Hepatic stellate cell (primary cell): ENCODE measurements around the gene DLGAP3.
"Not testable (repeated sequence)": the region's sequence is repeated elsewhere in the genome, so short reads cannot be mapped to it uniquely, and the experiment has no call there.

Experiments
- DNase-seq: peaks from one replicate; pipeline ENCODE4 v3.0.0; 2011; ENCODE audit warnings: low spot score

The DLGAP3 gene

DNA sequence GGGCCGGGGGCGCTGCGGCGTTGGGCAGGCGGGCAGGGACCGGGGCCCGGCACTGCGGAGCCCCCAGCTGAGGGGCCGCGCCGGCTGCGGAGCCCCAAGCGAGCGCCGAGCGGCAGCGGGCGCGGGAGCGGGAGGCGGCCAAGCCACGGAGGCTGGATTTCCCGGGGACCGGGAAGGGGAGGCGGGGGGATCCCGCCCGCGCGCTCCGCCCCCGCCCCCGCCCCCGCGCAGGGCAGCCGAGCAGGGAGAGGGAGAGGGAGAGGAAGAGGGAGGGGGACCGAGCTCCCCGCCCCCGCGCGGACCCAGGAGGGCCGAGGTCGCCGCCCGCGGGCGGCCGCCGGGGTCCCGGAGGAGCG lies at the start of gene DLGAP3:
Gene DLGAP3, minus strand, starts transcription at position 154 of the 356 bp plus-strand sequence. CDS start 24,267 bp downstream, outside the sequence.
- DNase-seq: no peak

DNA sequence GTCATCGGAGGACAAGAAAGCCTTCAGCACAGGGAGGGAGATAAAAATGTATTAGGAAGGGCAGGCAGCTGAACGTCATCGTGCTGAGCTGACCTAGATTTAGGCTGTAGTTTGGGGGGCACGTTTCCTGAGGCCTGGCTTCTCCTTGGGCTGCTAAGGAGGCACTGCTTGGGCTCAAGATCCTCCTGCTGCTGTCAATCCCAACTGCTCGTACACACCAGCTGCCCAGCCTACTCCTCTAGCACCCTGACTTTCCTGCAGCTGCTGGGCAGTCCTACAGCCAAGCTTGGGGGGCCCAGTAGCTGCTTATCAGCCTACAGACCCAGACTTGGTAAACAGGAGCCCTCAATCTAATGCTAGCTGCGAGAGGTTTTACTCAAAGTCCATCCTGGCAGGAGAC lies 49.5 kb upstream of the DLGAP3 start:
- DNase-seq: no peak

DNA sequence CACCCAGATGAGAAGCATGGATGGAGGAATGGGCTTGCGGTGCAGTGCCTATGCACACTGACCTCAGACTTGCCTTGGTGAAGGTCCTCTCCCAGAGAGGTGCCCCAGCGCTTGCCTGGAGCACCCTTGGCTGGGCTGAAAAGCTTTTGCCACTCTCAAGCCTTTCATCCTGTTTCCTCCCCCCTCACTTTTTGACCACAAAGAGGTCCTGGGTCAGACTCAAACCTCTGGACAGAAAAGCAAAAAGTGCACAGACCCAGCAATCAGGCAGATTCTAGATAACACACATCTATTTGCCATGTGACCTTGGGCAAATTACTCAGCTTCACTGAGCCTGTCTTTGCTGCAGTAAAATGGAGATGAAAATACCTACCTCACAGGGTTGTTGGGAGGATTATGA lies 48.4 kb upstream of the DLGAP3 start:
- DNase-seq: no peak

- DNase-seq: no peak
Measured at GRCh38 chr1:34977210-34977471, 47.7 kb upstream of the DLGAP3 start.

DNA sequence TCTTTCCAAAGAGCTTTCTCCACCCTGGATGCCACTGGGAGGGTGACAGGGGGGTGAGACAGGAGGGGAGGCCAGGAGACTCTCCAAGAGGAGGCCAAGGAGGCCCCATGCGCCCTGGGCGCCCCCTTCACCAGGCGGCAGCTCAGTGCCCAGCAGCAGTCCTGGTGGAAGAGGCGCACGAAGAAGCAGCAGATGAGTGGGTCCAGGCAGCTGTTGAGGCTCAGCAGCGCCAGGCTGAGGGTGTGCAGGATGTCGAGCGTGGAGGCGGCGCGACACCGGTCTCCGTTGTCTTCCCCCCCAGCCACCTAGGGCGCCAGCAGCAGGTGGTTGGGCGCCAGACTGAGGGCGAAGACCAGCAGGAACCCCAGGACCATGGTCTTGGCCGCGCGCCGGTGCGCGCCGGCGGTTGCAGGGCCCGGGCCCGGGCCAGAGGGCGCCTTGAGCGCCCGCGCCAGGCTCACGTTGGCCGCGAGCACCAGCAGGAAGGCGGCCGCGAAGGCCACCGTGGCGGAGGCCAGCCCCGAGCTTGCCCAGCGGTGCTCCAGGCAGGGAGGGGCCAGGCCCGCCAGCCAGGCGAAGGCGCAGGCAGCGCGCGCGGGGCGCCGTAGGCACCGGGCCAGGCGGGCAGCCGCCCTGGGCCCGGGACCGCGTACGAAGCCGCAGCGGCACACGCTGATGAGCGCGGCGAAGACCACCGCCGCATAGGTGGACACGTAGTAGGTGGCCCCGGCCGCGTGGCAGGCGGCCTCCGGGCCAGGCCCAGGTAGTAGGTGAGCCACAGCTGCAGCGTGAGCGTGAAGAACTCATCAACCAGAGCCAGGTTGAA lies 47.1 kb upstream of the DLGAP3 start:
- DNase-seq: no peak

DNA sequence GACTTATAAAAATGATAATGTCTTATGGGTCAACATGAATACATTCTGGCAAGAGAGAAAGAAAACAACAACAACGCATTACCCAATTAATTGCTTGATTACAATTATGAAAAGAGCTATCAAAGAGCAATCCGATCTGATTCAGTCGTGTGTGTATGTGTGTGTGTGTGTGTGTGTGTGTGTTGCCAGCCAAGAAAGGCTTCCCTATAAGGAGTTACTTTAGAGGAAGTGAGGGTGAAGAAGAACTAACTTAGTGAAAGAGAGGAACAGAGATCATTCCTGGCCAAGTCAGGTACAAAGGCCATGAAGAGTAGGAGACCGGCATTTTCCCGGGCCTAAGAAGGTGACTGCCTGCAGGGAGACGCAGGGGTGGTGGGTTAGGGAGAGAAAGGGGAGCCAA lies 46.3 kb upstream of the DLGAP3 start:
- DNase-seq: no peak

DNA sequence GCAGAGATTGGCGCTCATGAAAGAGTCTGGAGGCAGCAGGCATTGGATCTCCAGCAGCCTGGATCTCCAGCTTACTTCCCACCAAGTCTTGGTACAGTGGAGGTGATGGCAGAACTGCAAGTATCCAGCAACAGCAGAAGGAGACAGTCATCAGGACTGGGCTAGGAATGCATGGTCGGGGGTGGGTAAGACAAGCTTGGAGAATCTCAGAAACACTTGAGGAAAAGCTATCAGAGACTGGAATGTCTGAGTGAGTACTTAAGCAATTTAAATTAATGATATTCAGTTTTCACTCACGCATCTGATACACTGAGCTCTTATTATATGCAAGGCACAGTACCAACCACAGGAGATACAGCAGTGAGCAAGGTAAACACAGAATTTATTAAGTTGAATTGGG lies 45.9 kb upstream of the DLGAP3 start:
- no peak for DNase-seq

DNA sequence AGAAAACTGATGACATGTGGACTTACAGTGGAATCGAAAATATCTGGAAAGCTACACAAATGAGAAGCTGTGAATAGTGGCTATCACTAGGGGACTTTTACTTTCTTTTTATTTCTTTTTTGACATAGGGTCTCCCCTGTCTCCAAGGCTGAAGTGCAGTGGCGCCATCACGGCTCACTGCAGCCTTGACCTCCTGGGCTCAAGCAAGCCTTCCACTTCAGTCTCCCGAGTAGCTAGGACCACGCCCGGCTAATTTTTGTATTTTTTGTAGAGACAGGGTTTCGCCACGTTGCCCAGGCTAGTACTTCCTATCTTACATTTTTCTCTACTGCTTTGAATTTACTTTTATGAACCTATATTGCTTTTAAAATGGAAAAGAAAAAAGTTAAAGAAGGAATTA lies 45.2 kb upstream of the DLGAP3 start:
- no peak for DNase-seq

DNA sequence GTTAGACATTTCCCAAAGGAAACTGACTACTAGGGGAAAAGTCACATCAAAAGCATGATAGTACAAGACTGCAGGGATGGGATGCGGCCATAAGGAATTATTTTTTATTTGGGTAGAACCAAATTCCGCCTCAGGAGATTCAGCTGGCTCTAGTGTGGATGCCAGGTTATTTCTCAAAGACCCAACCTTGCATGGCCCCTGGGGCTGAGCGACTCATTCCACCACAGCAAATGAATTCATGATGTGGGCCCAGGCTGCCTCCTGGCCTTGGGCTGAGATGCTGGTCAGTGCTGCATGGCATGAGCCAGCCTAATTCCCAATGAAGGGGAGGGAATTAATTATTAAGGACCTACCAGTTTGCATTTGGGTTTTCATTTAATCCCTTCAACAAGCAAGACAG lies 43.9 kb upstream of the DLGAP3 start:
- no peak for DNase-seq

DNA sequence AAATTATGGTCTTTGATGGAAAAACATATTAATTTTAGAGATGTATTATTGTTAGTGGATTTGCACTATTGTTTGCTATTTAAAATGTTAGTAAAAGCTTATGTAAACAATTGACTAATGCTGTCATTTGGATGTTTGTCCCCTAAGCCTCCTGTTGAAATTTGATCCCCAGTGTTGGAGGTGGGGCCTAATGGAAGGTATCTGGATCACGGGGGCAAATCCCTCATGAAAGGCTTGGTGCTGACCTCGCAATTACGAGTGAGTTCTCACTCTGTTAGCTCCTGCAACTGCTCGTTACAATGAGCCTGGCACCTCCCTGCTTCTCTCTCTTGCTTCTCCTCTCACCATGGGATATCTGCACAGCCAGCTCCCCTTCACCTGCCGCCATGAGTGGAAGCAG lies 41.4 kb upstream of the DLGAP3 start:
- no peak for DNase-seq

GRCh38 chr1:34970220-34970735 lies 40.8 kb upstream of the DLGAP3 start:
- DNase-seq: no peak

- DNase-seq: not testable (repeated sequence)
Measured at GRCh38 chr1:34968297-34968696, 38.8 kb upstream of the DLGAP3 start.

- not testable (repeated sequence) for DNase-seq
Measured at GRCh38 chr1:34967672-34968071, 38.2 kb upstream of the DLGAP3 start.

GRCh38 chr1:34965597-34965996 lies 36.1 kb upstream of the DLGAP3 start:
- no peak for DNase-seq

- no peak for DNase-seq
Measured at GRCh38 chr1:34950428-34950827, 21.0 kb upstream of the DLGAP3 start.

GRCh38 chr1:34948739-34949138 lies 19.3 kb upstream of the DLGAP3 start:
- DNase-seq: not testable (repeated sequence)

DNA sequence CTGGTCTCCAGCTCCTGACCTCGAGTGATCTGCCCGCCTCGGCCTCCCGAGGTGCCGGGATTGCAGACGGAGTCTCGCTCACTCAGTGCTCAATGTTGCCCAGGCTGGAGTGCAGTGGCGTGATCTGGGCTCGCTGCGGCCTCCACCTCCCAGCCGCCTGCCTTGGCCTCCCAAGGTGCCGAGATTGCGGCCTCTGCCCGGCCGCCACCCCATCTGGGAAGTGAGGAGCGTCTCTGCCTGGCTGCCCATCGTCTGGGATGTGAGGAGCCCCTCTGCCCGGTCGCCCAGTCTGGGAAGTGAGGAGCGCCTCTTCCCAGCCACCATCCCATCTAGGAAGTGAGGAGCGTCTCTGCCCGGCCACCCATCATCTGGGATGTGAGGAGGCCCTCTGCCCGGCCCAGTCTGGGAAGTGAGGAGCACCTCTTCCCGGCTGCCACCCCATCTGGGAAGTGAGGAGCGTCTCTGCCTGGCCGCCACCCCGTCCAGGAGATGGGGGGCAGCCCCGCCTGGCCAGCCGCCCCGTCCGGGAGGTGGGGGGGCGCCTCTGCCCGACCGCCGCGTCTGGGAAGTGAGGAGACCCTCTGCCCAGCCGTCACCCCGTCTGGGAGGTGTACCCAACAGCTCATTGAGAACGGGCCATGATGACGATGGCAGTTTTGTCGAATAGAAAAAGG lies 18.3 kb upstream of the DLGAP3 start:
- DNase-seq: not testable (repeated sequence)

GRCh38 chr1:34946211-34946610 lies 16.8 kb upstream of the DLGAP3 start:
- DNase-seq: no peak

- DNase-seq: not testable (repeated sequence)
Measured at GRCh38 chr1:34941798-34942197, 12.3 kb upstream of the DLGAP3 start.

- no peak for DNase-seq
Measured at GRCh38 chr1:34930702-34931071, 1.2 kb upstream of the DLGAP3 start.

GRCh38 chr1:34929853-34930701 lies 627 bp upstream of the DLGAP3 start:
- DNase-seq: no peak

DNA sequence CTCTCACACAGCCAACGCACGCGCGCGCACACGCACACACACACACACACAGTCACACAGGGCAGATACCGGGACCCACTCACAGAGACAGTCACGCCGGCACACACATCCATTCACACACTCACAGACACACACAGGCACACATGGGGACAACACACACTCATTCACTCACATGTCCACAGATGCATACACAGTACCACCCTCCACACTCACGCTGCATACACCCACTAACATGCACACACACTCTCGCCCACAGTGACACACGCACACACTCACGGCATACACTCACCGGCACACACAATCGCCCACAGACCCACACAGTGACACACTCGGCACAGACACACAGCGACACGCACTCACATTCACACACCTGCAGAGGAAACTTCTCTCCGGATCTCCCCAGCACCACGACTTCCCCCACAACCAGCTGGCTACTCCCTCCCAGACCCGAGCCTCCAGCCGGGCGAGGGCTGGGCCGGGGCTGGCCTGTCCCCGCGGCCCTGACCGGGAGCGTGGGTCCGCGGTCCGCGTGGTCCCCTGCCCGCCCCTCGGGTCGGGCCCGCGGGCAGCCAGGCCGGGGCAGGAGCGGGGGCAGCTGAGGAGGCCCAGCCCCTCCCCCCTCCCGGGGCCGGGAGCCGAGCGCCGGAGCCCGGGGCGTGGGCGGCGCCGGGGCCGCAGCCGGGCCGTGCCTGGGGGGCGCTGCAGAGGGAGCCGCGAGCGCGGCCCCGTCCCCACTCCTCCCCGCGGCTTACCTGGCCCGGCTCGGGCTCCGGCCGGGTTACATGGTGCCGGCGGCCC lies 552 bp downstream of the DLGAP3 start:
- no peak for DNase-seq
